HUES48 (cell line): Measurements from ENCODE around the gene KRT83.

Source experiments
- H3K27ac ChIP-seq: one replicate; pipeline ENCODE4 v1.7.0; 2013; ENCODE audit warnings: low read depth, low read length, inconsistent platforms
- H3K27me3 ChIP-seq: 2 replicates; pipeline ENCODE4 v1.6.1; 2013; ENCODE audit warnings: mild to moderate bottlenecking, low read length; ENCODE audit not compliant: control insufficient read depth, insufficient read depth
- H3K36me3 ChIP-seq: 2 replicates; pipeline ENCODE4 v1.6.1; 2013; ENCODE audit warnings: low read length; ENCODE audit not compliant: control insufficient read depth, insufficient read depth
- H3K4me1 ChIP-seq: 2 replicates; pipeline ENCODE4 v1.6.1; 2013; ENCODE audit warnings: mild to moderate bottlenecking, low read length; ENCODE audit not compliant: control insufficient read depth, insufficient read depth
- H3K4me3 ChIP-seq: 2 replicates; pipeline ENCODE4 v1.5.1; 2013; ENCODE audit warnings: mild to moderate bottlenecking, low read depth, low read length
- H3K9ac ChIP-seq: 2 replicates; pipeline ENCODE4 v1.6.1; 2013; ENCODE audit warnings: mild to moderate bottlenecking, low read depth, low read length, moderate library complexity
- H3K9me3 ChIP-seq: 2 replicates; pipeline ENCODE4 v1.6.1; 2013; ENCODE audit warnings: low read length; ENCODE audit not compliant: control insufficient read depth, insufficient read depth

Gene KRT83

DNA sequence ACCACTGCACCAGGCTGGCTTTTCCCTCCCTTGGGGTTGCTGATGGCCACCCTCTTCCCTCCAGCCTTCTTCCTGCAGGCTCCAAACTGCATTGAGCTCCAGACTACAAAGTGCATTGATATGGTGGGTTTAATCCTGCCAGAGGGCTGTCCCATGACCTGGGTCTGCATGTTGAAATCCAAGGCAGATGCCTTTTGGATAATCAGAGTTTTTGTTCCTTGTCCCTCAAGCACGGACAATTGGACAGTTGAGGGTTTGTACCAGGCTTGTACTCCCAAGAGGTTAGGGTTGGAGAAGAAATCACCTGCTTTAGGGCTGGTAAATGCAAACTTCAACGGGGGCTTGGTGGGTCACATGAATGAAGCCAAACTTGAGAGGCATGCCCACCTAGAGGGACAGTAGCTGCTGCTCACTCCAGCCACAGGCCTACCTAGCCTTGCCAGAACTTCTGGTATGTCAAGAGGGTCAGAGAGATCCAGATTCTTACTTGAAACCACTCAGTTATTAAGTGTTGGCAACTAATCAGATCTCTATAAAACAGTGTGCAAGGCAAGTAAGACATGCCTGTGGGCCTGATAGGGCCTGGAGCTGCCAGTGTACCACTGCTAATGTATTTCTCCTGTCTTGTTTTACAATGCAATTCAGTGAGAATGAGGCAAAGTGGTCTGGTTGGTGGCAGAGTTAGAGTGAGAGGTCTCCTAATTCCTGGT lies 21.7 kb upstream of the KRT83 start:
- Histone ChIP-seq H3K4me3 (no peak overlapping the region), H3K27me3 (no peaks in the 10 kb centered on the region), H3K36me3 (no peaks in the 10 kb centered on the region), H3K4me1 (no peaks in the 10 kb centered on the region), H3K9ac (no peak overlapping the region), H3K9me3 (no peaks in the 10 kb centered on the region), H3K27ac (no peak overlapping the region)

DNA sequence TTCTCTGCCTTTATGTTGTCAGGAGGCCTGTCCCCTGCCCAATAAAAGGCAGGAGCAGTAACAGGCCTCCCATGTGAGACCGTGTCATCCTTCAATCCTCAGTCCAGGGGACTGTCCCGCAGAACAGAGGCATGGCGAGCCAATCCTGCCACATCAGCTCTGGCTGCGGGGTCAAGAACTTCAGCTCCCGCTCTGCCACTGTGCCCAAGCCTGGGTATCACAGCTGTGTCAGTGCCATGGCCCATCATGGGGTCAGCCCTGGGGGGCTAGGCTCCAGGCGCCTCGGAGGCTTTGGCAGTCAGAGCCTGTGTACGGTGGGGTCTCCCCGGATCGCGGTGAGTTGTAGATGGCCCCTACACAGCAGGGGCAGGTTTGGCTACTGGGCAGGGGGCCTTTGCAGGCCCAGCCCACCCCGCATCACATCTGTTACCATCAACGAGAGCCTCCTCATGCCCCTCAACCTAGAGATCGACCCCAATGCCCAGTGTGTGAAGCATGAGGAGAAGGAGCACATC lies 19.9 kb upstream of the KRT83 start:
- Histone ChIP-seq H3K4me3 (no peak overlapping the region), H3K9me3 (no peaks in the 10 kb centered on the region), H3K4me1 (no peaks in the 10 kb centered on the region), H3K27me3 (no peaks in the 10 kb centered on the region), H3K36me3 (no peaks in the 10 kb centered on the region), H3K27ac (no peak overlapping the region), H3K9ac (no peak overlapping the region)

DNA sequence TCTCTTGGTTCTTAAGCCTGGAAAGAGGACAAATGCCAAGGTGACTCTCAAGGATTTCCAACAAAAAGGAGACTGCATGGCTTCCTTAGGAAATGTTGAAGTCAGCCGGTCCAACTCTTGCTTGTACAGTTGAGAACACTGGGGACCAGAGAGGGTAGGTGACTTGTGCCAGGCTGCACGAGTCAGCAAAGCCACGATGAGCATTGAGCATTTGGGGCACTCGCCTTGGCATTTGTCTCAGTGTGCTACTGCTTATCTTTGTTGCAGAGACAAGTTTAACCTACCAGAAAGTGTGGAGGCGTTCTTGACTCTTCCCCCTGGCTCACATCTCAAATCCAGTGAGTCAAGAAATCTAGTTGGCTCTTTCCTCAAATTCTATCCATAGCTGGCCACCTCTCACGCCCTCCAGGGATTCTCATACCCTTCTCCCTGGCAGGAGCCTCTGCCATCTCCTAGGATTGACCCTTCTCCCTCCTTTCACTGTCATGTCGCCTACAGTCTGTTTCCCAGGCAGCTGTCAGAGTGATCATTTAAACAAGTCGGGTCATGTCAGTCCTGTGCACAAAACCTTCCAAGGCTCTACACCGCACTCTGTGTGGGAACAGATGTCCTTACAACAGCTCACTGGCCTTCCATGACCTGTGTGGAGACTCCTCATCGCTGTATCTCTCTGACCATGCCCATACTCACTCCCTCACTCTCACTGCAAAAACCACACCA lies 17.2 kb upstream of the KRT83 start:
- H3K27me3 ChIP-seq: no peaks in the 10 kb centered on the region
- H3K9me3 ChIP-seq: no peaks in the 10 kb centered on the region
- 0 out of 2 replicates have a peak, but pooled peaks cover 4% of the 10 kb centered on the region for H3K4me1 ChIP-seq
- no peak overlapping the region for H3K9ac ChIP-seq
- no peak overlapping the region for H3K4me3 ChIP-seq
- H3K36me3 ChIP-seq: no peaks in the 10 kb centered on the region
- no peak overlapping the region for H3K27ac ChIP-seq

GRCh38 chr12:52337054-52337453 lies 15.9 kb upstream of the KRT83 start:
- Histone ChIP-seq H3K27me3 (no peaks in the 10 kb centered on the region), H3K9me3 (no peaks in the 10 kb centered on the region), H3K4me1 (0 out of 2 replicates have a peak, but pooled peaks cover 4% of the 10 kb centered on the region), H3K9ac (no peak overlapping the region), H3K36me3 (no peaks in the 10 kb centered on the region), H3K27ac (no peak overlapping the region), H3K4me3 (no peak overlapping the region)

- no peaks in the 10 kb centered on the region for H3K9me3 ChIP-seq
- H3K36me3 ChIP-seq: no peaks in the 10 kb centered on the region
- H3K9ac ChIP-seq: no peak overlapping the region
- H3K4me3 ChIP-seq: no peak overlapping the region
- no peaks in the 10 kb centered on the region for H3K27me3 ChIP-seq
- no peak overlapping the region for H3K27ac ChIP-seq
- 0 out of 2 replicates have a peak, but pooled peaks cover 4% of the 10 kb centered on the region for H3K4me1 ChIP-seq
Observed at GRCh38 chr12:52336641-52337040, 15.4 kb upstream of the KRT83 start.

GRCh38 chr12:52335598-52336262 lies 14.5 kb upstream of the KRT83 start:
- 0 out of 2 replicates have a peak, but pooled peaks cover 4% of the 10 kb centered on the region for H3K4me1 ChIP-seq
- H3K27ac ChIP-seq: no peak overlapping the region
- no peaks in the 10 kb centered on the region for H3K36me3 ChIP-seq
- no peak overlapping the region for H3K9ac ChIP-seq
- H3K27me3 ChIP-seq: no peaks in the 10 kb centered on the region
- no peak overlapping the region for H3K4me3 ChIP-seq
- no peaks in the 10 kb centered on the region for H3K9me3 ChIP-seq

DNA sequence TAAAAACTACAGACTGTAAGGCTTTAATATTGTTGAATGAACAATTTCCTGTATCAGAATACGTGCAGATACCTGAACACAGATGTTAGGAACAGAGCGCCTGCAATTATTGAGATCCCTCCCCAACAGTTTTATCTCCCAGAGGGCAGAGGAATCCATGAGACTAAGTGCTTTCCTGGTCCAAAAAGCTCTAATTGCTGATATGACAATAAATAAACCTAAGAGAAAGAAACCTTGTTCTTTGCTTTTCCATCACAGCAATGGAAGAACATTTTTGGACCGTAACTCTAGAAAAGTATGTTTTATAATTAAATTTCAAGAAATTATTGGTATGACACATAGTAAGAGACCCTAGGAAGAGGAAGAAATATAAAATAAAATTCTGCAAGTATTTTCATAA lies 13.0 kb upstream of the KRT83 start:
- no peak overlapping the region for H3K4me3 ChIP-seq
- H3K9me3 ChIP-seq: no peaks in the 10 kb centered on the region
- H3K36me3 ChIP-seq: no peaks in the 10 kb centered on the region
- H3K9ac ChIP-seq: no peak overlapping the region
- no peaks in the 10 kb centered on the region for H3K27me3 ChIP-seq
- H3K4me1 ChIP-seq: 0 out of 2 replicates have a peak, but pooled peaks cover 4% of the 10 kb centered on the region
- no peak overlapping the region for H3K27ac ChIP-seq

- Histone ChIP-seq H3K4me3 (no peak overlapping the region), H3K27ac (no peak overlapping the region)
Observed at GRCh38 chr12:52333321-52333720, 12.1 kb upstream of the KRT83 start.

DNA sequence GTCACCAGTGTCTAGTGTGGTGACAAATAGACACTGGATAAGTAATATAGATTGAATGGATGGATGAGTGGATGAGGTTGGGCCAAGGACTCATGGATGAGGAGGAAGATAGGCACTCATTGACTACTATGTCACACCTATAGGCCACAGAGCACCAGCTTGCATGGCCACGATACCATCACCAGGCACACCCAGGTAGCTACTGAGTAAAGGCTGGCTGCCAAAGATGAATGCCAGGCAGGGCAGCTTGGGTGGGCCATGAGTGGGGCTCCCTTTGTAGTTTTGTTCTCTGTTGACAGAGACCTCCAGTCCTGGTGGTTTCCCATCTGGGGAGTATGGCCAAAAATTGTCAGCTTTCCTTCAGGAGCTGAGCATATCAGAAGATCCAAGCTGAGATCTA lies 11.2 kb upstream of the KRT83 start:
- H3K36me3 ChIP-seq: no peaks in the 10 kb centered on the region
- H3K4me1 ChIP-seq: 0 out of 2 replicates have a peak, but pooled peaks cover 4% of the 10 kb centered on the region
- no peak overlapping the region for H3K9ac ChIP-seq
- H3K9me3 ChIP-seq: no peaks in the 10 kb centered on the region
- no peak overlapping the region for H3K4me3 ChIP-seq
- H3K27me3 ChIP-seq: no peaks in the 10 kb centered on the region
- H3K27ac ChIP-seq: no peak overlapping the region

More at GRCh38 chr12:52333321-52333720, 12.1 kb upstream of the KRT83 start:
- Histone ChIP-seq H3K4me1 (0 out of 2 replicates have a peak, but pooled peaks cover 4% of the 10 kb centered on the region), H3K36me3 (no peaks in the 10 kb centered on the region), H3K9ac (no peak overlapping the region), H3K9me3 (no peaks in the 10 kb centered on the region), H3K27me3 (no peaks in the 10 kb centered on the region)

- Histone ChIP-seq H3K4me3 (no peak overlapping the region), H3K27ac (no peak overlapping the region), H3K36me3 (no peaks in the 10 kb centered on the region), H3K9ac (no peak overlapping the region), H3K9me3 (no peaks in the 10 kb centered on the region), H3K4me1 (0 out of 2 replicates have a peak, but pooled peaks cover 4% of the 10 kb centered on the region), H3K27me3 (no peaks in the 10 kb centered on the region)
Observed at GRCh38 chr12:52331833-52332232, 10.6 kb upstream of the KRT83 start.
